Astrocyte of the cerebellum (primary cell): ENCODE results near the gene VASN.

Experiments
- DNase-seq: peaks from one replicate; pipeline ENCODE4 v3.0.0-alpha.2; 2011; ENCODE audit warnings: low read depth
- H3K4me3 ChIP-seq: 2 replicates; pipeline ENCODE4 v1.5.1; 2011; ENCODE audit warnings: mild to moderate bottlenecking, low read depth, low read length, moderate library complexity
- CTCF ChIP-seq: IDR thresholded peaks from 2 replicates; pipeline ENCODE4 v1.5.1; 2012; ENCODE audit warnings: low read length, low read depth, moderate library complexity, mild to moderate bottlenecking; ENCODE audit errors: missing control alignments
- in situ Hi-C: cut with HindIII; loops from 2 replicates; pipeline ENCODE4 v1.10.0; 2017; ENCODE audit warnings: low sequenced_read_pairs

Gene VASN

DNA sequence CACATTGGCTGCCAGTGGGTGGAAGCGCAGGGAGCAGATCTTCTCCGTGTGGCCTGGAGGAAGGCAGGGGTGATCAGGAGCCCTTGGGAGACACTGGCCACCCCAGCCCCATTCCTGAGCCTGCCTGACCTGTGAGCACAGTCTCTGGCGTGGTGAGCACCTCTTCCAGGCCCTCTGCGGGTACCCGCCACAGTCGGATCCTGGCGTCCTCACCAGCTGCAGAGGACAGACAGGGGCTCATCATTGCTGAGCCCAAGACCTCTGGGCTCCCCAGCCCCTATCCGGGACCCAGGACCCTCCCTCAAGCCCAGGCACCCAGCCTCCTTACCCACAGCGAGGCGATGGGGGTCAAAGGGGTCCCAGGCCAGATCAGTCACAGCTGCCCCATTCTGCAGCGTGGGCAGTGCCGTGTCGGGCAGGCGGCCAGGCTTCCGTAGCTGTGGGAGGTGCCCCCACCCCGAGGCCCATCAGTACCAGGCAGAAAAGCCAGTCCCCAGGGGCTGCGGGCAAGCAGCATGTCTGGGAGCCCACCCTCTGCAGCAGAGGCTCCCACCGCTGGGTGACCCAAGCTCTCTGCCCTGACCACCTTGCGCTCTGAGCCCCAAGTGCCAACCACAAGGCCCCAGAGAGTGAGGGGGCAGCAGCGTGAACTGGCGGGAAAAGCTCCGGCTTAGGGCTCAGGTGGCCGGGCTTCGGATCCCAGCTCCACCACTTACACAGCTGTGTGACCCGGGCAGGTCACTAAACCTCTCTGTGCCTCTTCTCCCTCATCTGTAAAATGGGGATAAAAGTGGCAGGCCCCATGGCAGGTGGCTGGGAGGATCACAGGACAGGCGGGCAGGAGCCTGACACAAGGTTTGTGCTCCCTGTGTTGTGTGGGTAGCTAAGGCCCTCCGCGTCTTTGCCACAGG is 10.4 kb upstream of the VASN start:
- no peak for TF ChIP-seq CTCF
- DNase-seq = no peak
- no peak overlapping the region for H3K4me3 ChIP-seq
- in situ Hi-C loops = no loop called here

GRCh38 chr16:4361944-4362311 is 9.7 kb upstream of the VASN start:
- no peak overlapping the region for H3K4me3 ChIP-seq
- TF ChIP-seq CTCF = no peak
- DNase-seq = no peak
- in situ Hi-C loops = no loop called here

GRCh38 chr16:4362476-4363135 is 9.0 kb upstream of the VASN start:
- DNase-seq = no peak
- no peak for TF ChIP-seq CTCF
- H3K4me3 ChIP-seq = no peak overlapping the region
- in situ Hi-C loops = no loop called here

GRCh38 chr16:4364196-4365013 is 7.2 kb upstream of the VASN start:
- no peak overlapping the region for H3K4me3 ChIP-seq
- in situ Hi-C loops = no loop called here
- no peak for TF ChIP-seq CTCF
- no peak for DNase-seq

- DNase-seq = no peak
- H3K4me3 ChIP-seq = no peak overlapping the region
- no peak for TF ChIP-seq CTCF
- in situ Hi-C loops = no loop called here
Measured at GRCh38 chr16:4365014-4365406, 6.6 kb upstream of the VASN start.

DNA sequence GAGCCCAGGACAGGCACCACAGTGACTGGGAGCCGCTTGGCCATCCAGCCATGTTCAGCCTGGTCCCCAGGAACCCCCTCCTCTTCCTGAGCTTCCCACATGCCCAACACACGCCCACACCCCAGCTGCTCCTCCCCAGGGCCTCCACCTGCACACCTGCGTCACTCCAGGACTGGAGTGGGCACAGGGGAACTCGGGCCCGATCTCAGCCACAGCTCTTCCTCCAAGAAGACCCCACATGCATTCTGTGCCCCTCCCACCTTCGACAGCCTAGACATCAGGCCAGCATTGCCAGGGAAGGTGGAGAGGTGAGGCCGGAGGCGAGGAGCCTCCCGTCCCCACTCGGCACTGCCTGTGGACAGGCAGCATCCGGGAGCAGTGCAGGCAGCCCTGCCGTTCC is 6.0 kb upstream of the VASN start:
- in situ Hi-C loops = no loop called here
- no peak overlapping the region for H3K4me3 ChIP-seq
- no peak for TF ChIP-seq CTCF
- DNase-seq = no peak
